GM23338 (cell line): ENCODE data around the gene RGS16. TPM values are rescaled to one million over a fixed set of nuclear protein-coding genes. Genes with fewer than 3 reads are reported as not detected.

Source experiments
- ATAC-seq: fragments of 200-7000 bp; cut with Tn5 transposase; 3 replicates; pipeline ENCODE4 v1.9.1; 2020
- DNase-seq: peaks from one replicate; pipeline ENCODE4 v3.0.0-alpha.2; 2015; ENCODE audit warnings: low spot score
- H2AFZ ChIP-seq: fragments of 200-600 bp; sonication (generic); 2 replicates; pipeline ENCODE4 v1.8.0; 2016; ENCODE audit warnings: antibody characterized with exemption, mild to moderate bottlenecking, moderate library complexity
- H3F3A ChIP-seq: fragments of 200-600 bp; sonication (generic); replicated peaks from 2 replicates; pipeline ENCODE4 v1.8.0; 2017; ENCODE audit warnings: antibody characterized with exemption, mixed run types, low read depth
- H3K27ac ChIP-seq: fragments of 200-600 bp; sonication (generic); 2 replicates; pipeline ENCODE4 v1.6.1; 2016; ENCODE audit warnings: low read depth
- H3K27me3 ChIP-seq: fragments of 200-600 bp; sonication (generic); 2 replicates; pipeline ENCODE4 v1.8.0; 2016; ENCODE audit warnings: mild to moderate bottlenecking, mixed run types, moderate library complexity; ENCODE audit not compliant: insufficient read depth
- H3K36me3 ChIP-seq: fragments of 200-600 bp; sonication (generic); 2 replicates; pipeline ENCODE4 v1.8.0; 2016; ENCODE audit warnings: mild to moderate bottlenecking; ENCODE audit not compliant: insufficient read depth
- H3K4me1 ChIP-seq: fragments of 200-600 bp; sonication (generic); 2 replicates; pipeline ENCODE4 v1.8.0; 2016; ENCODE audit warnings: mild to moderate bottlenecking, moderate library complexity; ENCODE audit not compliant: insufficient read depth
- H3K4me2 ChIP-seq: fragments of 200-600 bp; sonication (generic); 2 replicates; pipeline ENCODE4 v1.7.1; 2017; ENCODE audit warnings: mixed run types
- H3K4me3 ChIP-seq: fragments of 200-600 bp; sonication (generic); 2 replicates; pipeline ENCODE4 v1.6.1; 2016; ENCODE audit warnings: mixed run types
- H3K79me2 ChIP-seq: fragments of 200-600 bp; sonication (generic); replicated peaks from 2 replicates; pipeline ENCODE4 v1.8.0; 2017; ENCODE audit warnings: mild to moderate bottlenecking; ENCODE audit not compliant: insufficient read depth
- H3K9me2 ChIP-seq: fragments of 200-600 bp; sonication (generic); 2 replicates; pipeline ENCODE4 v1.8.0; 2017; ENCODE audit not compliant: insufficient read depth
- H4K20me1 ChIP-seq: fragments of 200-600 bp; sonication (generic); replicated peaks from 2 replicates; pipeline ENCODE4 v1.8.0; 2017; ENCODE audit warnings: mild to moderate bottlenecking; ENCODE audit not compliant: insufficient read depth
- H3K27ac Mint-ChIP-seq: 2 replicates; pipeline ENCODE4 v1.8.0; 2020; ENCODE audit warnings: inconsistent platforms, mild to moderate bottlenecking, moderate library complexity, mixed read lengths
- H3K27me3 Mint-ChIP-seq: 3 replicates; pipeline ENCODE4 v1.8.0; 2022; ENCODE audit warnings: low read depth, mild to moderate bottlenecking, moderate library complexity, mixed read lengths, inconsistent platforms; ENCODE audit not compliant: insufficient read depth, poor library complexity
- H3K36me3 Mint-ChIP-seq: 3 replicates; pipeline ENCODE4 v1.8.0; 2021; ENCODE audit warnings: low read depth, mild to moderate bottlenecking, inconsistent platforms, moderate library complexity, mixed read lengths
- H3K4me1 Mint-ChIP-seq: 3 replicates; pipeline ENCODE4 v1.8.0; 2020; ENCODE audit warnings: mild to moderate bottlenecking, inconsistent platforms, mixed read lengths
- H3K4me3 Mint-ChIP-seq: 3 replicates; pipeline ENCODE4 v1.8.0; 2021; ENCODE audit warnings: moderate library complexity, mild to moderate bottlenecking, inconsistent platforms, mixed read lengths
- H3K9me3 Mint-ChIP-seq: 3 replicates; pipeline ENCODE4 v1.8.0; 2020; ENCODE audit warnings: moderate library complexity, mild to moderate bottlenecking, inconsistent platforms, mixed read lengths
- CREB1 ChIP-seq: fragments of 250-450 bp; sonication (Bioruptor Pico); IDR thresholded peaks from 2 replicates; pipeline ENCODE4 v1.5.0; 2020; ENCODE audit warnings: low read depth, mild to moderate bottlenecking, moderate library complexity
- EZH2 ChIP-seq: fragments of 200-600 bp; sonication (generic); IDR thresholded peaks from one replicate; pipeline ENCODE4 v1.8.0; 2017; ENCODE audit warnings: antibody characterized with exemption, mild to moderate bottlenecking, low read depth; ENCODE audit not compliant: unreplicated experiment
- EZH2phosphoT487 ChIP-seq: fragments of 200-600 bp; sonication (generic); IDR thresholded peaks from one replicate; pipeline ENCODE4 v1.8.1; 2018; ENCODE audit warnings: antibody characterized with exemption; ENCODE audit not compliant: unreplicated experiment
- JUNB ChIP-seq: IDR thresholded peaks from one replicate; pipeline ENCODE4 v1.6.1; 2016; ENCODE audit warnings: antibody characterized with exemption; ENCODE audit not compliant: unreplicated experiment
- NANOG ChIP-seq: IDR thresholded peaks from 2 replicates; pipeline ENCODE4 v1.6.1; 2016; ENCODE audit warnings: antibody characterized with exemption, borderline replicate concordance
- POLR2AphosphoS5 ChIP-seq: IDR thresholded peaks from 2 replicates; pipeline ENCODE4 v1.6.1; 2016; ENCODE audit warnings: antibody characterized with exemption, low read depth
- STAT1 ChIP-seq: IDR thresholded peaks from one replicate; pipeline ENCODE4 v1.6.1; 2016; ENCODE audit warnings: antibody characterized with exemption; ENCODE audit not compliant: unreplicated experiment
- ZNF114 ChIP-seq: fragments of 250-450 bp; sonication (Bioruptor Pico); IDR thresholded peaks from 2 replicates; pipeline ENCODE4 v1.5.0; 2020; ENCODE audit warnings: mild to moderate bottlenecking, moderate library complexity
- ZNF331 ChIP-seq: fragments of 250-450 bp; sonication (Bioruptor Pico); IDR thresholded peaks from 2 replicates; pipeline ENCODE4 v1.5.0; 2020; ENCODE audit warnings: low read depth, mild to moderate bottlenecking, moderate library complexity
- polyA plus RNA-seq: library from polyadenylated mRNA; unstranded; fragments of >200 nt; fragmentation: Nextera tagmentation; extraction: Ambion mirVana; gene quantifications from 2 replicates; pipeline ENCODE4 v1.2.1, GENCODE V29; 2016
- total RNA-seq: library from RNA; depleted of rRNA; stranded (reverse); fragments of >200 nt; shearing (Covaris generic); gene quantifications from 2 replicates; pipeline ENCODE4 v1.2.3, GENCODE V29; 2014
- TF ChIP-seq, protein P1 (sequence below): IDR thresholded peaks from one replicate; pipeline ENCODE4 v1.6.1; 2018; ENCODE audit warnings: antibody characterized with exemption; ENCODE audit not compliant: unreplicated experiment
- TF ChIP-seq, protein P2 (sequence below): IDR thresholded peaks from 2 replicates; pipeline ENCODE4 v1.6.1; 2016; ENCODE audit warnings: antibody characterized with exemption
- TF ChIP-seq, protein P3 (sequence below): fragments of 250-450 bp; sonication (Bioruptor Pico); IDR thresholded peaks from 2 replicates; pipeline ENCODE4 v1.5.0; 2020; ENCODE audit warnings: mild to moderate bottlenecking, moderate library complexity
- TF ChIP-seq, protein P4 (sequence below), 2 experiments: fragments of 200-600 bp in 1 of 2; sonication (generic) in 1 of 2; conservative IDR thresholded peaks; 2 replicates each; pipeline versions ENCODE4 v1.5.1 to v1.6.1; 2016 to 2017; ENCODE audit warnings: antibody characterized with exemption in 2 of 2, low read depth in 2 of 2, mild to moderate bottlenecking in 2 of 2, moderate library complexity in 1 of 2

RGS16 gene
- total and polyA plus RNA-seq, 2 experiments from 2014 or later, result 15.4 to 31.6 TPM

DNA sequence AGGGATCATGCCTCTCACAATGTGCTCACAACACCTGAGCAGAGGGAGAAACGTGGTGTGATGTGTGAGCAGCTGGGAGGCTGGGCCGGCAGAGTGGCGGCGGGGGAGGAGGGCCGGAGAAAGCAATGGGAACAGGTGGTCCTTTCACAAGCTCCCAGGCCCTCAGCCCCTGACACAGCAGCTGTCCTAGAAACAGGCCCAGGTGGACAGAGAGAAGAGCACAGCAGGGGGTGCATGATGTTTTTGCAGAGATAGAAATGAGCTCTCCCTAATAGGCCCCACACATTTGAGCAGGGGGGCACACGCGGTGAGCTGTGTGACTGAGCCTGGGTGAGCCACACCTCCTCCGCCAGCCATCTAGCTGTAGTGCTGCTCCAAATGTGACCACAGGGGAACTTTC lies 7.6 kb upstream of the RGS16 start:
- Histone ChIP-seq H3K79me2 (no peaks in the 10 kb centered on the region), H3F3A (peaks cover 5% of the 10 kb centered on the region; the same call in 1 of the 2 replicates), H3K27ac (no peak overlapping the region), H3K27me3 (peaks cover 45% of the 10 kb centered on the region), H3K36me3 (no peaks in the 10 kb centered on the region), H3K9me2 (no peaks in the 10 kb centered on the region), H4K20me1 (no peaks in the 10 kb centered on the region), H3K4me2 (peak overlapping the region; percentile 60), H3K4me1 (peaks cover 50% of the 10 kb centered on the region), H3K4me3 (no peak overlapping the region), H2AFZ (peak overlapping the region; percentile 19; the same call in 1 of the 2 replicates)
- Mint-ChIP-seq H3K27me3 (peaks cover 49% of the 10 kb centered on the region), H3K4me3 (no peak overlapping the region; the same call in 2 of the 3 replicates), H3K9me3 (no peaks in the 10 kb centered on the region), H3K4me1 (peaks cover 55% of the 10 kb centered on the region), H3K36me3 (no peaks in the 10 kb centered on the region; the same call in 2 of the 3 replicates), H3K27ac (no peak overlapping the region)
- DNase-seq (peak; percentile 82), ATAC-seq (peak; percentile 31)
- TF ChIP-seq EZH2phosphoT487, result no peak
- TF ChIP-seq, protein P1, sequence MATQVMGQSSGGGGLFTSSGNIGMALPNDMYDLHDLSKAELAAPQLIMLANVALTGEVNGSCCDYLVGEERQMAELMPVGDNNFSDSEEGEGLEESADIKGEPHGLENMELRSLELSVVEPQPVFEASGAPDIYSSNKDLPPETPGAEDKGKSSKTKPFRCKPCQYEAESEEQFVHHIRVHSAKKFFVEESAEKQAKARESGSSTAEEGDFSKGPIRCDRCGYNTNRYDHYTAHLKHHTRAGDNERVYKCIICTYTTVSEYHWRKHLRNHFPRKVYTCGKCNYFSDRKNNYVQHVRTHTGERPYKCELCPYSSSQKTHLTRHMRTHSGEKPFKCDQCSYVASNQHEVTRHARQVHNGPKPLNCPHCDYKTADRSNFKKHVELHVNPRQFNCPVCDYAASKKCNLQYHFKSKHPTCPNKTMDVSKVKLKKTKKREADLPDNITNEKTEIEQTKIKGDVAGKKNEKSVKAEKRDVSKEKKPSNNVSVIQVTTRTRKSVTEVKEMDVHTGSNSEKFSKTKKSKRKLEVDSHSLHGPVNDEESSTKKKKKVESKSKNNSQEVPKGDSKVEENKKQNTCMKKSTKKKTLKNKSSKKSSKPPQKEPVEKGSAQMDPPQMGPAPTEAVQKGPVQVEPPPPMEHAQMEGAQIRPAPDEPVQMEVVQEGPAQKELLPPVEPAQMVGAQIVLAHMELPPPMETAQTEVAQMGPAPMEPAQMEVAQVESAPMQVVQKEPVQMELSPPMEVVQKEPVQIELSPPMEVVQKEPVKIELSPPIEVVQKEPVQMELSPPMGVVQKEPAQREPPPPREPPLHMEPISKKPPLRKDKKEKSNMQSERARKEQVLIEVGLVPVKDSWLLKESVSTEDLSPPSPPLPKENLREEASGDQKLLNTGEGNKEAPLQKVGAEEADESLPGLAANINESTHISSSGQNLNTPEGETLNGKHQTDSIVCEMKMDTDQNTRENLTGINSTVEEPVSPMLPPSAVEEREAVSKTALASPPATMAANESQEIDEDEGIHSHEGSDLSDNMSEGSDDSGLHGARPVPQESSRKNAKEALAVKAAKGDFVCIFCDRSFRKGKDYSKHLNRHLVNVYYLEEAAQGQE, result no peak
- TF ChIP-seq EZH2, result no peak
- no peak for TF ChIP-seq STAT1
- TF ChIP-seq, protein P2, sequence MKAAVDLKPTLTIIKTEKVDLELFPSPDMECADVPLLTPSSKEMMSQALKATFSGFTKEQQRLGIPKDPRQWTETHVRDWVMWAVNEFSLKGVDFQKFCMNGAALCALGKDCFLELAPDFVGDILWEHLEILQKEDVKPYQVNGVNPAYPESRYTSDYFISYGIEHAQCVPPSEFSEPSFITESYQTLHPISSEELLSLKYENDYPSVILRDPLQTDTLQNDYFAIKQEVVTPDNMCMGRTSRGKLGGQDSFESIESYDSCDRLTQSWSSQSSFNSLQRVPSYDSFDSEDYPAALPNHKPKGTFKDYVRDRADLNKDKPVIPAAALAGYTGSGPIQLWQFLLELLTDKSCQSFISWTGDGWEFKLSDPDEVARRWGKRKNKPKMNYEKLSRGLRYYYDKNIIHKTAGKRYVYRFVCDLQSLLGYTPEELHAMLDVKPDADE, result no peak
- TF ChIP-seq, protein P3, sequence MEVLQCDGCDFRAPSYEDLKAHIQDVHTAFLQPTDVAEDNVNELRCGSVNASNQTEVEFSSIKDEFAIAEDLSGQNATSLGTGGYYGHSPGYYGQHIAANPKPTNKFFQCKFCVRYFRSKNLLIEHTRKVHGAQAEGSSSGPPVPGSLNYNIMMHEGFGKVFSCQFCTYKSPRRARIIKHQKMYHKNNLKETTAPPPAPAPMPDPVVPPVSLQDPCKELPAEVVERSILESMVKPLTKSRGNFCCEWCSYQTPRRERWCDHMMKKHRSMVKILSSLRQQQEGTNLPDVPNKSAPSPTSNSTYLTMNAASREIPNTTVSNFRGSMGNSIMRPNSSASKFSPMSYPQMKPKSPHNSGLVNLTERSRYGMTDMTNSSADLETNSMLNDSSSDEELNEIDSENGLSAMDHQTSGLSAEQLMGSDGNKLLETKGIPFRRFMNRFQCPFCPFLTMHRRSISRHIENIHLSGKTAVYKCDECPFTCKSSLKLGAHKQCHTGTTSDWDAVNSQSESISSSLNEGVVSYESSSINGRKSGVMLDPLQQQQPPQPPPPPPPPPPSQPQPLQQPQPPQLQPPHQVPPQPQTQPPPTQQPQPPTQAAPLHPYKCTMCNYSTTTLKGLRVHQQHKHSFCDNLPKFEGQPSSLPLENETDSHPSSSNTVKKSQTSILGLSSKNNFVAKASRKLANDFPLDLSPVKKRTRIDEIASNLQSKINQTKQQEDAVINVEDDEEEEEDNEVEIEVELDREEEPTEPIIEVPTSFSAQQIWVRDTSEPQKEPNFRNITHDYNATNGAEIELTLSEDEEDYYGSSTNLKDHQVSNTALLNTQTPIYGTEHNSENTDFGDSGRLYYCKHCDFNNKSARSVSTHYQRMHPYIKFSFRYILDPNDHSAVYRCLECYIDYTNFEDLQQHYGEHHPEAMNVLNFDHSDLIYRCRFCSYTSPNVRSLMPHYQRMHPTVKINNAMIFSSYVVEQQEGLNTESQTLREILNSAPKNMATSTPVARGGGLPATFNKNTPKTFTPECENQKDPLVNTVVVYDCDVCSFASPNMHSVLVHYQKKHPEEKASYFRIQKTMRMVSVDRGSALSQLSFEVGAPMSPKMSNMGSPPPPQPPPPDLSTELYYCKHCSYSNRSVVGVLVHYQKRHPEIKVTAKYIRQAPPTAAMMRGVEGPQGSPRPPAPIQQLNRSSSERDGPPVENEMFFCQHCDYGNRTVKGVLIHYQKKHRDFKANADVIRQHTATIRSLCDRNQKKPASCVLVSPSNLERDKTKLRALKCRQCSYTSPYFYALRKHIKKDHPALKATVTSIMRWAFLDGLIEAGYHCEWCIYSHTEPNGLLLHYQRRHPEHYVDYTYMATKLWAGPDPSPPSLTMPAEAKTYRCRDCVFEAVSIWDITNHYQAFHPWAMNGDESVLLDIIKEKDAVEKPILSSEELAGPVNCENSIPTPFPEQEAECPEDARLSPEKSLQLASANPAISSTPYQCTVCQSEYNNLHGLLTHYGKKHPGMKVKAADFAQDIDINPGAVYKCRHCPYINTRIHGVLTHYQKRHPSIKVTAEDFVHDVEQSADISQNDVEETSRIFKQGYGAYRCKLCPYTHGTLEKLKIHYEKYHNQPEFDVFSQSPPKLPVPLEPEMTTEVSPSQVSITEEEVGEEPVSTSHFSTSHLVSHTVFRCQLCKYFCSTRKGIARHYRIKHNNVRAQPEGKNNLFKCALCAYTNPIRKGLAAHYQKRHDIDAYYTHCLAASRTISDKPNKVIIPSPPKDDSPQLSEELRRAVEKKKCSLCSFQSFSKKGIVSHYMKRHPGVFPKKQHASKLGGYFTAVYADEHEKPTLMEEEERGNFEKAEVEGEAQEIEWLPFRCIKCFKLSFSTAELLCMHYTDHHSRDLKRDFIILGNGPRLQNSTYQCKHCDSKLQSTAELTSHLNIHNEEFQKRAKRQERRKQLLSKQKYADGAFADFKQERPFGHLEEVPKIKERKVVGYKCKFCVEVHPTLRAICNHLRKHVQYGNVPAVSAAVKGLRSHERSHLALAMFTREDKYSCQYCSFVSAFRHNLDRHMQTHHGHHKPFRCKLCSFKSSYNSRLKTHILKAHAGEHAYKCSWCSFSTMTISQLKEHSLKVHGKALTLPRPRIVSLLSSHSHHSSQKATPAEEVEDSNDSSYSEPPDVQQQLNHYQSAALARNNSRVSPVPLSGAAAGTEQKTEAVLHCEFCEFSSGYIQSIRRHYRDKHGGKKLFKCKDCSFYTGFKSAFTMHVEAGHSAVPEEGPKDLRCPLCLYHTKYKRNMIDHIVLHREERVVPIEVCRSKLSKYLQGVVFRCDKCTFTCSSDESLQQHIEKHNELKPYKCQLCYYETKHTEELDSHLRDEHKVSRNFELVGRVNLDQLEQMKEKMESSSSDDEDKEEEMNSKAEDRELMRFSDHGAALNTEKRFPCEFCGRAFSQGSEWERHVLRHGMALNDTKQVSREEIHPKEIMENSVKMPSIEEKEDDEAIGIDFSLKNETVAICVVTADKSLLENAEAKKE (CRISPR knock-in tag), result no peak
- no peak for TF ChIP-seq ZNF114 (CRISPR knock-in tag)
- TF ChIP-seq ZNF331, result no peak
- no peak for TF ChIP-seq CREB1 (CRISPR knock-in tag)
- no peak for TF ChIP-seq POLR2AphosphoS5
- TF ChIP-seq JUNB, result no peak
- TF ChIP-seq, protein P4, sequence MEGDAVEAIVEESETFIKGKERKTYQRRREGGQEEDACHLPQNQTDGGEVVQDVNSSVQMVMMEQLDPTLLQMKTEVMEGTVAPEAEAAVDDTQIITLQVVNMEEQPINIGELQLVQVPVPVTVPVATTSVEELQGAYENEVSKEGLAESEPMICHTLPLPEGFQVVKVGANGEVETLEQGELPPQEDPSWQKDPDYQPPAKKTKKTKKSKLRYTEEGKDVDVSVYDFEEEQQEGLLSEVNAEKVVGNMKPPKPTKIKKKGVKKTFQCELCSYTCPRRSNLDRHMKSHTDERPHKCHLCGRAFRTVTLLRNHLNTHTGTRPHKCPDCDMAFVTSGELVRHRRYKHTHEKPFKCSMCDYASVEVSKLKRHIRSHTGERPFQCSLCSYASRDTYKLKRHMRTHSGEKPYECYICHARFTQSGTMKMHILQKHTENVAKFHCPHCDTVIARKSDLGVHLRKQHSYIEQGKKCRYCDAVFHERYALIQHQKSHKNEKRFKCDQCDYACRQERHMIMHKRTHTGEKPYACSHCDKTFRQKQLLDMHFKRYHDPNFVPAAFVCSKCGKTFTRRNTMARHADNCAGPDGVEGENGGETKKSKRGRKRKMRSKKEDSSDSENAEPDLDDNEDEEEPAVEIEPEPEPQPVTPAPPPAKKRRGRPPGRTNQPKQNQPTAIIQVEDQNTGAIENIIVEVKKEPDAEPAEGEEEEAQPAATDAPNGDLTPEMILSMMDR (conservative IDR thresholded peaks at IDR 0.05; ENCODE audit: low read depth in 2 of 2), result no peak
- no peak for TF ChIP-seq NANOG
